NCI-H2107 treated with DMSO at 0.1 percent for 48 hours (cell line): ENCODE results near the gene FANK1.
"Not testable (repeated sequence)": the region's sequence is repeated elsewhere in the genome, so short reads cannot be mapped to it uniquely, and the experiment has no call there.

Source experiments
- DNase-seq: peaks from one replicate; lab custom pipeline; 2025; ENCODE audit not compliant: unreplicated experiment; lab: John Stamatoyannopoulos, UW

FANK1 gene, protein sequence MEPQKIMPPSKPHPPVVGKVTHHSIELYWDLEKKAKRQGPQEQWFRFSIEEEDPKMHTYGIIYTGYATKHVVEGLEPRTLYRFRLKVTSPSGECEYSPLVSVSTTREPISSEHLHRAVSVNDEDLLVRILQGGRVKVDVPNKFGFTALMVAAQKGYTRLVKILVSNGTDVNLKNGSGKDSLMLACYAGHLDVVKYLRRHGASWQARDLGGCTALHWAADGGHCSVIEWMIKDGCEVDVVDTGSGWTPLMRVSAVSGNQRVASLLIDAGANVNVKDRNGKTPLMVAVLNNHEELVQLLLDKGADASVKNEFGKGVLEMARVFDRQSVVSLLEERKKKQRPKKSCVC

DNA sequence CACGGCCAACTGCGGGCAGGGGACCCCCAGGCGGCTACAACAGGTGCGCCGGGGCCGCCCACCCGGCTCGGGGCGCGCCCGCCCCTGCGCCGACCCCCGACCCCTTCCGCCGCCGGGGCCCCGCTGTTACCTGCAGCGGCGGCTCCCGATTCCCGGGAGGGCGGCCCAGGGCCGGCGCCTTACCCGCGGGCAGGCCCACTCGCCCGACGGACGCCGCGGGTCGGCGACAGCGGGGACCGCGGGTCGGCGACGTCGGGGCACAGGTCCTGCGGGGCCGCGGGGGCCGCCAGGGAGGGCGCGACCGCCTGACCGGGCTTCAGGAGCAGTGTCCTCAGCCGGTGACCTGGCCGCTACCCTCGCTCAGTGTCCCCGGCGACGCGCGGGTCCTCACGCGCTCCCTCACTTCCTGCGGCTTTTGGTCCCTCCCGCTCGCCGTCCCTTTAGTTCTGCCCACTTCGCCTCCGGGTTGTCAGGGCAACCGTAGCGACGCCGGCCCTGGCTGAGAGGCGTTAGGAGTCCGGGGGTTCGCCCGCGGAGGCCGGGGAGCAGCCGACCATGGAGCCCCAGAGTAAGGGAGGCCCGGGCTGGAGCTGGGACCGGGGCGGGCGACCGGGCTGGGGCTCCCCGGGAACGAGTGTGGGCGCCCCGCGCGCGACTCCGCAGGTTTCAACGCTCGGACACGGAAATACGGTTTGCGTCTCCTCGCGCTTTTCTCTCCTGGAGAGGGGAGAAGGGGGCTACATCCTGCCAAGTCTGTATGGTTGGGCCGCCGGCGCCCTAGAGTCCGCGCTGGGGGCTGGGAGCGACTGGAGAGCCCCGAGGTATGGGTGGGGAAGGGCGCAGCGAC is at the start of gene FANK1:
Gene FANK1 (plus strand): TSS at position 477 of the 847 bp plus-strand sequence. CDS start 79 bp downstream, at position 556.
- DNase-seq: not testable (repeated sequence)

DNA sequence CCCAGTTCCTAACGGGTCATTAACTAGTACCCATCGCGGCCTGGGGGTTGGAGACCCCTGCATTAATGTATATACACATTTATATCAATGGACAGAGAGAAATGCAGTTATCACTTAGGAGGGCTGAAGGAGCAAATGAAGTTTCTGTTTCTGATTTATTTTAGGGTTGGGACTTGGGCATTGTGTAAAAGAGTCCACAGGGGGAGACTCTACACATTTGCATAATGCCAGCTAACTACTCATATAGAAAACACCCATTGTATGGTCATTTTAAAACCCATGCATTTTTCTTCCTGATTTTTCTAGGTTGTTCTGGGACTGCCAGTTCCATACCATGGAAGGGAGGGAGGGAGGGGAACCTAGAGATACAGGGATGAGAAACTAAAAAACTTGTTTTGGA is 49.5 kb upstream of the FANK1 start:
- DNase-seq: no peak

DNA sequence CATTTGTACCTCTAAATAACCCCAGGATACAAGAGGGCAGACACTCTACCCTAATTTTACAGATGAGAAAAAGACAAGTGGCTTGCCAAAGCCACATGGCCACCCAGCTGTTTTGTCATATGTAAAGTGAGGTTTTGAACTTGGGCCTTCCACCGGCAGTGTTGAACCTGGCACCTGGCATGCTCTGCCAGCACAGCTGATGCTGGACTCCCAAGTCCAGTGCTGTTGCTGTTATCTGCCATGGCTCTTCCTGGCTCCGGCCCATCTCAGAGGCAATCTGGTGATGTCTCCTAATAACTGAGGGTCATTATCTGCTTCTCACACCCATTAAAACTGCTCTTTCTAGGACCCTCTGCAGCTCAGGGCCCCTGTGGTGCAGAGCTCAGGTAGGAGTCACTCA is 48.0 kb upstream of the FANK1 start:
- no peak for DNase-seq

DNA sequence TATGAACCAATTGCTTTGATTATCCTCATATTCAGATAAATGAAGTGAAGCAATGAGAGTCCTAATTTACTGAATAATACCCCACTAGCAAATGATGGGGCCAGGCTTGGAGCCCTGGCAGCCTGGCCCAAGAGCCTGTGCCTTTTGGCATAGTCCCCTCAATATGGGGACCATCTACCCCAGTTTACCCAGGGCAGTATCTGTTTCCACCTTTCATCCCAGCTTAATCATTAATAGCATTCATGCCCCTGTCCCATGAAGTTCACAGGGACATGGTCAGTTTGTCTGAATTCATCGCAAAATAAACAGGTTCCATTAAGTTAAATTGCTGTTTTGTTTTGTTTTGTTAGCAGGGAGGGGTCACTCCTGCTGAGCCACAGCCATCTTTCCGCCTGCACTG is 47.5 kb upstream of the FANK1 start:
- no peak for DNase-seq

DNA sequence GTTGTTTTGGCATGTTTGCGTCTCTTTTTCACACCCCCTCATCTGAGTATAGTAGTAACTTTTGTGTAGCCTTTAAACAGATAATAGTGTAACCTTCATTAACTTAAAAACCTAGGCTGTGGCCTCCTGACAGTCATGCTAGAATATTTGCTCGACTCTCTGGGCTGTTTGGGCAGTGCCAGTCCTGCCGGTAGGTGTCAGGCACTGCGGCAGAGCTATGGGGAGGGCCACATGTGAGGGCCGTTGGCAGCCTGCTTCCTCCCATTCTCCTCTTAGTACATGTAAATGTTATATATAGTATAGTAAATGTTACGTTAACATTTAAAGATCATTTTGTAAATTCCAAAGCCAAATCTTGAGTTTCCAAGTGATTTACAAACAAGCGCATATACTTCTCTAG is 46.9 kb upstream of the FANK1 start:
- DNase-seq: no peak

DNA sequence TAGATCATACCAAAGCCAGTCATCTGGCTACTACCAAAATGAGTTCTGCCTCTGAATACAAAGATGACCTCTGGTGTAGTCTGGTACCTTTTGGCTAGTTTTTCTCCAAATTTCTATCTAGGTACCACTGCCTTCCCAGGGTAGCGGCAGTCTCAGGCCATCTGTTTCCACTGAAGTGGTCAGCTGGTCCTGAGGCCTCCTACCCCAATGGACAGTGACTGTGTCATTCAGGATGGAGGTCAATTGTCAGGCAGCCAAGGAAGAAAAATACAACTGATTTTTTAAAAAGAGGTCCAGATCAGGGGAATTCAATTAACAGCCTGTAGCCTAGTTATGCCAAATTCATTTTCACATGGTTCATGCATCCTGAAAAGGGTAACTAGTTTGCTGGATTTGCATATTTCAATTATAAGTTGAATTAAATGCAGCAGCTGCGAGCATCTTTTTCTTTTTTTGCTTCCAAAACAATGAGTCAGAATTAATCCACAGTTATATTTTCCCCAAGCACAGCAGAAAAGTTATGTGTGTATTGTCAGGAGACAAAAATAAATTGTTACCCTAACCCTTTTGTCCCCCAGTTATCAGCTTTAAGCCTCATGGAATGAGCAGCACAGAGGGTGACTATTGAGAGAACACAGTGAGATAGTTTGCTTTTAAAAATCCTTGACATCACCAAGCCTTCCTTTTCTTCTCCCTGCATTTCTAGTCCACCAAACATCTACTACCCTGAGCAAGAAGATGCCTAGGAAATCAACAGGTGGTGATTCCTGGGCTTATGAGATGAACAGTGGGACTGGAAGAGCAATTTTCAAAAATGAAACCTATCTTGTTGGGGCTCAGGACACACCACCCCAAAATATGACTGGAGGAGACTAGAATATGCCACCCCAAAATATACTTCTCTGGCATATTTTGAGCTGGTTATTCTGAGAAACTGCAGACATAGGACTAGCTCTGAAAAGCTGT is 45.3 kb upstream of the FANK1 start:
- DNase-seq: no peak

DNA sequence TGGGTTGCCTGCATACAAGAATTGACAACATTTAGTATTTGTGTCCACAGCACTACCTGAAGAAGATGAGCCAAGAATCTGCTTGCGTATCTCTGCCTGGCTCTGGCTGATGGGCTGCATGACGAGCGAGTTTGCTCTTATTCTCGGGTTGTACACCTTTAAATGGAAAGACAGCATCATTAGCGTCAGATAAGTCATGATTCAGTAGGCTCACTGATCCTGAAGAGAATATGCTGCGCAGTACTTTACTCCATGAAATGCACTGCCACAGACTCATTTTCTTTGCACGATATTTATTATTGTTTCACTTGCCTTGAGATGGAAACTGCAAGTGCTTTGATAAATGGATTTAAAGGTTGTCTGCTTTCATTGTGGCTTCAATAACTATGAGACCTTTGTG is 43.9 kb upstream of the FANK1 start:
- no peak for DNase-seq

DNA sequence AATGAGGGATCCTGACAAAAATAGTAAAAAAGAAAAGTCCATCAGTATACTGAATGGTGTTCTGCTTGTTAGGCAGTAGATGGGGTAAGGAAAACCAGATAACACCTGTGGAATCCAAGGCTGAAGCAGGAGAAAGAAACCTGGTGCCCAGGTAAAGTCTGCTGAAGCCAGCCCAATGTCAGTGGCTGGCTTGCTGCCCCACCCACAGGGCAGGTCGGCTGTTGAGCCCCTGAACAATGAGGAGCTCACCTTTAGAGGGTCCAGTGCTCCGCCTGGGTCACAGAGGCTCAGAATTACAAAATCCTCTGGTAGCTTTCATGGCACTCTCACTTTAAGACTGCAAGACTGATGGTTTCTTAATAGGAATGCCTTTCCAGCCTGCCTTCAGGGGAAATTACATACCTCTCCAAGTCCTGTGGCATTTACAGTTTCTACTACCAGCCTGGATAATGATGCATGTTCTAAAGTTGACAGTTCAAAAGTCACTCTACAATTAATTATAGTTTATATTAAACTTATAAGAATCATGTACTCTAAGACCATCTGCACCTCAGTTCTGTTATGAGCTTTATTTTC is 39.1 kb upstream of the FANK1 start:
- DNase-seq: no peak

DNA sequence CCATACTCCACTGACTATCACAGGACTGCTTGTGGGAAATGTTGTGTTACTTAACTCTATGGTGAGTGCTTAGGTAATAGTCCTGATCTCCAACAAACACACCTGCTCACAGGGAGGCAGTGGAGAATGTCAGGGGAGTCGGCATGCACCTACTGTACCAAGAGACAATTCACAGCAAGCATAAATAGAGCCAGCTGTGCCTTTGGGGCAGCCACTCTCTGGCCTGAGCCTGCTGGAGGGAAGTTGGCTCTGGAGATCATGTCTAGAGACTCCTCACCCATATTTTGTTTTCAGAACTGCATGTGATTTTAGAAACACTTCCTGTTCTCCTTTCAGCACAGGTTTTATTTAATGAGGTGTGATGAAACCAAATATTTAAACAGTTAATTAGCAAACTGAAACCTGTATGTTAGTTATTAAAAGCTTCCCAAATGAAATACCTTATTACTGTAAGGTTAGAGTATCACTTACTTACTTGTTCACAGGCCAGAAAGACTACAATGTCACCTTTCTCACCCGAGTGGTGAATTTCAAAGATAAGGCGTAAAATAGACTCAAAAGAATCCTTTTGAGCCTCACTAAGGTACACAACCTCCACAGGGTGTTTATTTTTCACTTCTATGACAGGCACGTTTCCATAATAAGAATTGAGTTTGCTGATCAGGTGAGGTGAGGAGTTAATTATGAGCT is 37.1 kb upstream of the FANK1 start:
- DNase-seq: peak; percentile 44

DNA sequence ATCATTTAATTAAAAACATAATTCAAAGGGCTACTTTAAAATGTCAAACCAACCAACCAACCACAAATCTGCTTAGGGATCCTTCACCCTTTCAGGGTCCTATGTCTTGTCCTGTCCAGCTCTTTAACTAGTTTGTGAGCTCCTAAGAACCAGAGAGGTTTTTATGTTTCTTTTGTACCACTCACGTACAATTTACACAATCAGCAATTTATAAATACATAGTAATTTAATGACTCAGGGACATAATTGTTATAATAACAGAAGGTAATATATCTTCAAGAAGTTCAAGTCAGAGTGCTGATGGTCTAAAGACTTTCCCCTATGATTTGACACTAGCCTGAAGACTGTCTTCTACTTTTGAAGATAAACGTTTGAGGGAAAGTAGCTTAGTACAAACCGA is 31.2 kb upstream of the FANK1 start:
- DNase-seq: no peak

DNA sequence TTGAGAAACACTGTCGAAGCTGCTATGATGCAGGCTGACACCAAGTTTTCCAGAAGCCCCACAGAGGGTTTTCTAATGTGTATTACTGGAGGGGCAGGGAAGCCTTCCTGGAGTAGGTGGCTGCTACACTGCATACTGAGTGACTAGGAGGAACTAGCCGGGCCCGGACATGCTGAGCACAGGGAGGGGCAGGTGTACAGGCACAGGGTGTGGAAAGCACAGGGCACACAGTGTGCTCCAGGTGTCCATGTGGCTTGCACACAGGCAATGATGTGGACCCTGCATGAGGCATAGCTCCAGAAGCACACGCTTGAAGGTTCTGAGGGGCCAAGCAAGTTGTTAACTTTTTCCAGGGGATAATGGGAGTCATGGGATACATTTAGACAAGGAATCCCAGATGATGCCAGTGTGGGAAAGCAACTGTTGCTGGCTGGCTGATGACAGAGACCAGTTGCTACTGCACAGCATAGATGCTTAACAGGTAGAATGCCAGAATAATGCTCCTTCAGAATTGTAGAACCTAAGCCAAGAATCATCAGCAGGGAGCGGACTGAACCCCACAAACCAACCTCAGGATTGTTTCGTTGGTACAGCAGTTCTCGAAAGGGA is 29.8 kb upstream of the FANK1 start:
- DNase-seq: no peak

DNA sequence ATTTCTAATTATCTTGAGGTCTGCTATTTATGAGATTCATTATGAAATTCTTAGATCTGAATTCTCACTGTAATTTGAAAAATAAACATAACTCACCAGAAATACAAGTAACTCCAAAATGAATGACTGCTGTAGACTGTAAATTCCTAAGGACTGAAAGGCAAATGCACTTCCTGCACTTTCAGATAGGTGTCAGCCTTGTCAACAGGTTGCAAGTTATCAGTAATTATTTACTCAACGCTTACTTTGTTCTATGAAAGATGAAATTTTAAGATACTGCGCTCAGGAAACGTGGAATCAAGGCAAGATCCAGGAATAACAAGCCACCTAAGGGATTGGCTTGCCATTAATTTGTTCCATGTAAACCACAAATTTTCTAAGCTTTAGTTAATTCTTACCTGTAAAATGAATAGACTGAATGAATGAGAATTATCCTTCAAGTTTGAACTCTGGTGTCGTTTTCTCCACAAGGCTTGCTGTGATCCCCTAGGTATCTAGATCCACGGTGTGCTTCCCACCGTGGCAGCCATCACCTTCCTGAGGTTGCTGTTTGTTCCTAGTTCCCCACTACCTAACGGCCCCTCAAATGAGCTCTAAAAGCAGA is 27.9 kb upstream of the FANK1 start:
- DNase-seq: no peak

DNA sequence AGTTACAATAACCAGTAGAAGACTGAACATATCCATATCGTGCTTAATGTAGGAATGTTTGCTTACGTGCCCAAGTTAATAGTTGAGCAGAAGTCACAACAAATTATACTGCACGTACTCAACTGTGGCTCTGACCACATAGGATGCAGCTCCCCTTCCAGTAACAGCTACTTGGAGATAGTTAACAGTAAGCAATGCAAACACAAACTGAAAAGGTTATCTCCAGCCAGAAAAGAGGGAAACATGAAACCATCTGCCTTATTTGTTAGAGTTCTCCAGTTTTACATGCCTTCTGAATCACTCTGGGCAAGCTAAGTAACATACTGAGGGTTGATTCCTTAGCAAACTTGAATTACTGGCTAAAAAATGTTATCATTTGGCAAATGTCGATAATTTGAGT is 25.0 kb upstream of the FANK1 start:
- no peak for DNase-seq

DNA sequence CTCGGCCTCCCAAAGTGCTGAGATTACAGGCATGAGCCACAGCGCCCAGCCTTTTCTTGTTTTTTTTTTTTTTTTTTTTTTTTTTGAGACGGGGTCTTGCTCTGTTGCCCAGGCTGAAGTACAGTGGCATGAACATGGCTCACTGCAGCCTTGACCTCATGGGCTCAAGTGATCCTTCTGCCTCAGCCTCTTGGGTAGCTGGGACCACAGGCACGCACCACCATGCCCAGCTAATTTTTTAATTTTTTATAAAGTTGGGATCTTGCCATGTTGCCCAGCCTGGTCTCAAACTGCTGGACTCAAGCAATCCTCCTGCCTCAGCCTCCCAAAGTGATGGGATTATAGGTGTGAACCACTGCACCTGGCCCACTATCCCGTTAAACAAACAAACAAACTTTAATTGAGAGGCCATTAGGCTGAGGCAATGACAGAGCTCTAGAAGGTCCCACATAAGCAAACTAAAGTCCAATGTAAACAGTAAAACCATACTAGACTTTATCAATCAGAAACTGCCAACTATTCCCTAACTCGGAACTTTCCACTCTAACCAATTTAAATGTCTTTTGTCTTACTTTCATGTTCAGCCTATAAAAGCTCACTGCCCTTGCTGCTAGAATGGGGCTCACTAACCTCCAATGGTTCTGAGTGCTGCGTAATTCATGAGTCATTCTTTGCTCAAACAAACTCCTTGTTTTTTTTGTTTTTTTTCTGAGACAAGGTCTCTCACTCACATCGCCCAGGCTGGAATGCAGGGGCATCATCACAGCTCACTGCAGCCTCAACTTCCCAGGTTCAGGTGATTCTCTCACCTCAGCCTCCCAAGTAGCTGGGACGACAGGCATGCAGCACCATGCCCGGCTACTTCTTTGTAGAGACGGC is 17.2 kb upstream of the FANK1 start:
- DNase-seq: no peak

DNA sequence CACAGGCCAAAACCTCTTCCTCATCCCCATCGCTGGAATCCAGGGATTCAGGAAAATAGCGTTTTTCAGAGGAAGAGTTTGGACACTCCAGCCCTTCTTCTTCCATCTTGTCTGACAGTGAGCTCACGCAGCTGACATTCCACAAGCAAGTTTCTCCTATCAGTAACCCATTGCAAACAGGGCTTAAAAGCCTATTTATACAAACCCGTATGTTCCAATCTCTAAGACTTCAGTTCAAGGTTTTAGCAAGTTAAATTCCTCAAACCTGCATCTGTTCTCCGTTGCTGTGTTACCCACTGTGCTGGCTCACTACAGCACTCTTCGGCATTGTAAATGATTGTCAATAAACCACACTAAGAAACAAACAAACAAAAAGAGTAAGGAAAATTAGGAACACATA is 15.6 kb upstream of the FANK1 start:
- DNase-seq: no peak

DNA sequence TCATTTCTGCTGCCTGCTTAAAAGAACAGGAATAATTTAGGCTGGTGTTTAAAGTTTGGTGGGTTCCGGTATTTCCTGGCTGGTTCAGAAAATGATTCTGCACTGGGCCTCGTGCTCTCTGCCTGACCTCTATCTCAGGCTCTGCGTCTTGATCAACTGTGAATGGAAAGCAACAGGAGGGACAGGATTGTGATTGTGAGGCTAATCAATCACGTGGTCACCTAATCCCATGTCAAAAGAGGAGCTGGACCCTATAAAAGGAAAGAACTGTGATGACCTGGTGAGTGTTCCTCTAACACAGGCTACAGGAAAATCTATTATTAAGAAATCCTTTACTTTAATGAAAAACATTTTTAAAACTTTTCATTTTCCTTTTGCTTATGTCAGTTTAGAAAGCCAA is 15.2 kb upstream of the FANK1 start, which contains the start of gene DHX32:
Gene DHX32 (minus strand): TSS at position 101 of the 400 bp plus-strand sequence. CDS start 468 bp downstream, outside the sequence.
- DNase-seq: no peak

DNA sequence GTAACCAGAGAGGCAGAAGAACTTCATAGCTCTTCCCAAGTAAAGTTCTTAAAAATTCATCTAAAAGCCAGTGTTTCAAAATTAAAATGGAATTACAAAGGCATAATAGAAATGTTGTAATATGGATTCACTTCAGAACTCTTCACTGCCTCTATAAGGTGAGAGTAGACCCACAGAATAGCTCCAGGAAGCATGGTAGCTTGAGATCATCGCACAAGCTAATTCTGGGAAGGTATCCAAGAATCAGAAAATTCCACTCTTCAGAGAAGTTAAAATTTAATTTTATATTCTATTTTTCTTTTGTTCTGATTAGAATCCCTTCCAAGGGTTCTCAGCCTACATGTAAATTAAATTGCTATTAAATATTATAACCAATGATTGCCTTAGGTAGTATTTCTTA is 13.8 kb upstream of the FANK1 start:
- DNase-seq: no peak

DNA sequence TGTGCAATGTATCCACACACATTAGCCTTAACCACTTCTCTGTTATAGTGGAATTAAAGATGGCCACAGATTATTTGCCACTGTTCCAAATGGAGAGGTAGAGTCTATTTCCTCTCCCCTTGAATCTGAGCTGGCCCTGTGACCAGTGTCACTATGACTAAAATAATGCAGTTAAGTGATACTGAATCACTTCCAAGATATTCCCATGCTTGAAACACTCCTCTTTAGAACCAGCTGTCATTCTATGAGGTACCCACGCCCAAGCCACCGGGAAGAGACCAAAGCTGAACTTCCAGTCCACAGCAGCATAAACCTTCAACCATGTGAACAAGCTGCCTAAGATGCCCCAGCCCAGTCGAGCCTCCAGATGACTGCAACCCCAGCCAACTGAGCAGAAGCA is 13.2 kb upstream of the FANK1 start:
- DNase-seq: no peak
